Measurements from ENCODE around the gene KIAA1958. TPM values are rescaled to one million over a fixed set of nuclear protein-coding genes. Genes with fewer than 3 reads are reported as not detected.
"Not testable (repeated sequence)": the region's sequence is repeated elsewhere in the genome, so short reads cannot be mapped to it uniquely, and the experiment has no call there.

KIAA1958 gene
- total and polyA plus RNA-seq, 10 donors: 0.39 to 11.9 (median 6.3) TPM

DNA sequence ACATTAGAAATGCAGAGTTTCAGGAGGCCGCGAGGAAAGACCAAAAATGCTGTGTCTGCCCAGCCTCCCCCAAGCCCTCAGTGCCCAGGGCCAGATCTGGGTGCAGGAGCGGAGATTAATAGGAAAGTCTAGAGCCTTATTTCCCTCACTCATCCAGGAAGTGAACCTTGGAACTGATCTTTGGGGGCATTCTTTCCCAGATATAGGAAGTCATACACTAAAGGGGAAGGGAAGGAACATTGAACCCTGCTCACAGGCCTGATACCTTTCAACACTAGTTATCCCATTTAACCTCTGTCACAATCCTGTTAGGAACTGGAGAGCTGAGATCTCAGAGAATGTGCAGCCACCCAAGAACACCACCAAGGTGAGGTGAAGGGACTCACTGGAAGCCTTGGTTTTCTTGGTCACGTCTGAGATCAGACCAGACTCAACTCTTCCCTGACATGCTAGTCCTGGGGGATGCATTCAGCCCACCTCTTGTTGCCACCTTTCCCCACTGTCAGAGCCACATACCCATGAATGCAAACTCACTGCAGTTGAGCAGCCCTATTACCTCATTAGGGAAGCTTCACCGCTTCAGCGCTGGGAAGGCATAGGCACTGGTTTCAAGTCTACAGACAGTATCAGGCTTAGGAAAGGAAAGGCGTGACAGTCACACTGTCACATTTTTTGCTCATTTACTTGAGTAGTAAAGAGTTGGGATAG, 95.0 kb downstream of the KIAA1958 start:
- WGBS, 5 donors: 84 to 96% (median 90%) methylated on average over 6 to 7 of the region's 7 CpGs
- intact Hi-C loops (cut with DNase I; ENCODE audit: low total_unique reads): no loop called here
- H3K27me3 ChIP-seq (replicated peaks in 1 of 7): no peaks in the 10 kb centered on the region
- no peak for TF ChIP-seq POLR2AphosphoS5 (IDR thresholded peaks at IDR 0.05)
- no peak for TF ChIP-seq POLR2A (IDR thresholded peaks at IDR 0.05)
- no peaks in the 10 kb centered on the region for H3K9me3 ChIP-seq
- H3K4me3 ChIP-seq: no peak overlapping the region
- H3K27ac ChIP-seq: no peak overlapping the region
- no peaks in the 10 kb centered on the region for H3K4me1 ChIP-seq
- no peaks in the 10 kb centered on the region for H3K36me3 ChIP-seq
- no peak for DNase-seq

- Histone ChIP-seq H3K9me3 (no peaks in the 10 kb centered on the region), H3K27ac (no peak overlapping the region), H3K27me3 (replicated peaks in 1 of 7) (no peaks in the 10 kb centered on the region), H3K4me3 (no peak overlapping the region), H3K36me3 (no peaks in the 10 kb centered on the region), H3K4me1 (no peaks in the 10 kb centered on the region)
- intact Hi-C loops (cut with DNase I; ENCODE audit: low total_unique reads): no loop called here
- 81 to 93% (median 87%) methylated on average over 7 of the region's 7 CpGs for WGBS, 5 donors
- TF ChIP-seq CTCF (IDR thresholded peaks at IDR 0.05 in 8 of 11, conservative IDR thresholded peaks at IDR 0.05 in 3 of 11) (no peak), POLR2A (IDR thresholded peaks at IDR 0.05) (no peak), POLR2AphosphoS5 (IDR thresholded peaks at IDR 0.05) (no peak)
- no peak for DNase-seq
These were observed 96.0 kb downstream of the KIAA1958 start for GRCh38 chr9:112582371-112583262.

DNA sequence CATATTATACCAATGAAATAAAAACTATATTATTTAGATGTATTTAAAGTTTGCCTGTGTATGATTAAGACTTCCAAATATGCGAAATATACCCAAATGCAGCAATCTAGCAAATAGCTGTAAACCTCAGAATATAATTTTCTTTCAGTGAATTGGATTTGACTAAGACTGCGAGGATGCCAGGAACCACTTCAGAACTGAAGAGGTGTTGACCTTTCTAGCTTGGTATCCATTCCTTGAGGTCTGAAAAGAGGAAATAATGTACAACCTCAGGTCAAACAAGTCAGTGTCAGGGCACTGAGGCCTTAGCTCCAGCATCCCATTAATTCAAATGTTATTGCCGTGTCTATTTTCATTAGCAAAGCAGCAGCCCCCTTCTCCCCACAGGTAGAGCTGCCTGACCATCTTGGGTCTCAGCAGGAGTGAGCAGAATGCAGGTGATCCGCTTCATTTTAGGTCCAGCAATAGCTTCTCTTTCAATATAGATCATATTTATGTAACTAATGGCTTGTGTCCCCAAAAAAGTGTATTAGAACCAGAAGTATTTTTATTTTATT, 100.0 kb downstream of the KIAA1958 start:
- no peak for TF ChIP-seq CTCF (IDR thresholded peaks at IDR 0.05 in 8 of 11, conservative IDR thresholded peaks at IDR 0.05 in 3 of 11)
- TF ChIP-seq POLR2A (IDR thresholded peaks at IDR 0.05): no peak
- no peak for TF ChIP-seq POLR2AphosphoS5 (IDR thresholded peaks at IDR 0.05)
- Histone ChIP-seq H3K9me3 (no peaks in the 10 kb centered on the region), H3K4me3 (no peak overlapping the region), H3K27me3 (replicated peaks in 1 of 7) (no peaks in the 10 kb centered on the region), H3K36me3 (no peaks in the 10 kb centered on the region), H3K4me1 (no peaks in the 10 kb centered on the region), H3K27ac (no peak overlapping the region)
- 86 to 92% (median 90%) methylated on average over 4 of the region's 4 CpGs for WGBS, 5 donors
- no peak for DNase-seq
- intact Hi-C loops (cut with DNase I; ENCODE audit: low total_unique reads): no loop called here

GRCh38 chr9:112591875-112592274, 105.2 kb downstream of the KIAA1958 start:
- H3K27me3 ChIP-seq (replicated peaks in 1 of 7); H3K9me3 ChIP-seq; H3K4me3 ChIP-seq; H3K36me3 ChIP-seq; H3K4me1 ChIP-seq; H3K27ac ChIP-seq; DNase-seq; intact Hi-C loops (cut with DNase I; ENCODE audit: low total_unique reads): not testable (repeated sequence)
- 93 to 97% (median 94%) methylated on average over 8 of the region's 8 CpGs for WGBS, 5 donors

GRCh38 chr9:112599732-112600131, 113.1 kb downstream of the KIAA1958 start:
- no peaks in the 10 kb centered on the region for H3K27me3 ChIP-seq (replicated peaks in 1 of 7)
- H3K4me1 ChIP-seq: no peaks in the 10 kb centered on the region
- DNase-seq: no peak
- WGBS, 5 donors: 93 to 96% (median 94%) methylated on average over 3 of the region's 3 CpGs
- no peaks in the 10 kb centered on the region for H3K9me3 ChIP-seq
- H3K4me3 ChIP-seq: no peak overlapping the region
- intact Hi-C loops (cut with DNase I; ENCODE audit: low total_unique reads): no loop called here
- H3K27ac ChIP-seq: no peak overlapping the region
- no peaks in the 10 kb centered on the region for H3K36me3 ChIP-seq
- TF ChIP-seq POLR2AphosphoS5 (IDR thresholded peaks at IDR 0.05) (no peak), POLR2A (IDR thresholded peaks at IDR 0.05) (no peak), CTCF (IDR thresholded peaks at IDR 0.05 in 8 of 11, conservative IDR thresholded peaks at IDR 0.05 in 3 of 11) (no peak)
